Lung microvascular endothelial cell (primary cell): Measurements from ENCODE around the gene WAS. TPM values are rescaled to one million over a fixed set of nuclear protein-coding genes. Genes with fewer than 3 reads are reported as not detected.
A peak's percentile ranks its signal among the peaks of the same experiment; 100 is the strongest.
"Not testable (repeated sequence)": the region's sequence is repeated elsewhere in the genome, so short reads cannot be mapped to it uniquely, and the experiment has no call there.

ENCODE experiments used
- DNase-seq, 2 donors: peaks; one replicate each; pipeline versions ENCODE4 v3.0.0 to v3.0.0-alpha.2; 2010; ENCODE audit warnings: low read depth in 2 of 2
- total RNA-seq: library from RNA; depleted of rRNA; stranded (reverse); fragments of >200 nt; gene quantifications from 2 replicates; pipeline ENCODE4 v1.2.1, GENCODE V29; 2014

The WAS gene
- under 0.01 and 0.22 TPM in 2 replicates for total RNA-seq

DNA sequence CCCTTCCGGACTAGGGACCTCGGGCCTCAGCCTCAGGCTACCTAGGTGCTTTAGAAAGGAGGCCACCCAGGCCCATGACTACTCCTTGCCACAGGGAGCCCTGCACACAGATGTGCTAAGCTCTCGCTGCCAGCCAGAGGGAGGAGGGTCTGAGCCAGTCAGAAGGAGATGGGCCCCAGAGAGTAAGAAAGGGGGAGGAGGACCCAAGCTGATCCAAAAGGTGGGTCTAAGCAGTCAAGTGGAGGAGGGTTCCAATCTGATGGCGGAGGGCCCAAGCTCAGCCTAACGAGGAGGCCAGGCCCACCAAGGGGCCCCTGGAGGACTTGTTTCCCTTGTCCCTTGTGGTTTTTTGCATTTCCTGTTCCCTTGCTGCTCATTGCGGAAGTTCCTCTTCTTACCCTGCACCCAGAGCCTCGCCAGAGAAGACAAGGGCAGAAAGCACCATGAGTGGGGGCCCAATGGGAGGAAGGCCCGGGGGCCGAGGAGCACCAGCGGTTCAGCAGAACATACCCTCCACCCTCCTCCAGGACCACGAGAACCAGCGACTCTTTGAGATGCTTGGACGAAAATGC lies at the start of gene WAS:
WAS (plus strand) TSS at position 389 of the 572 bp plus-strand sequence; CDS start at position 444, 55 bp downstream.
- DNase-seq = no peak

DNA sequence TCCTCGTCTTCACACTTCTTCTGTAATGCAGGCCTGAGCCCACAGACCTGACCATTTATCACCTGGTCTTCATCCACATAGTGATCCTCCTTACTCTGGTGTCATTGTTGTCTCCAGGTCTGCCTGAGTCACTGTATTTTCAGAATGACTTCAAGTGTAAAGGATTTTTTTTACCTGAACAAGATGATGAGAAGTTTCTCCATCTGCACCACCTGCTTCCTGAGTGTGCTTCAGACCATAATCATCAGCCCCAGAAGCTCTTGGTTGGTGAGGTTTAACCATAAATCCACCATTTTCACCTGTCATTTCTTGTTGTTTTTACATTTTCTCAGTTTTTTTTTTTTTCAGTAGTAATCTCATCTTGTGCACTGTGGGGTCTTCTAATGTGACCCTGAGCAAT lies 47.3 kb upstream of the WAS start:
- no peak for DNase-seq

DNA sequence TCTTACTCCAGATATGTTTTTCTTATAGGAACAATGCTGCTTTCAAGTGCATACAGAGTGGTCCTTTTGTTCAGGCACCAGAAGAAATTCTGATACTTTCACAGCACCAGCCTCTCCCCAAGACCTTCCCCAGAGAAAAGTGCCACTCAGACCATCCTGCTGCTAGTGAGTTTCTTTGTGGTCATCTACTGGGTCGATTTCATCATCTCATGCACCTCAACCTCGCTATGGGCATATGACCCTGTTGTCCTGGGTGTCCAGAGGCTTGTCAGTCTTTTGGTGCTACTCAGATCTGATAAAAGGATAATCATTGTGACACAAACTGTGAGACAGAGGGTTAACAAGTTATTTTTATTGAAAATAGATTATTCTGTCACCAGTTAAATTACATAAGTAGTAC lies 46.8 kb upstream of the WAS start:
- DNase-seq = no peak

DNA sequence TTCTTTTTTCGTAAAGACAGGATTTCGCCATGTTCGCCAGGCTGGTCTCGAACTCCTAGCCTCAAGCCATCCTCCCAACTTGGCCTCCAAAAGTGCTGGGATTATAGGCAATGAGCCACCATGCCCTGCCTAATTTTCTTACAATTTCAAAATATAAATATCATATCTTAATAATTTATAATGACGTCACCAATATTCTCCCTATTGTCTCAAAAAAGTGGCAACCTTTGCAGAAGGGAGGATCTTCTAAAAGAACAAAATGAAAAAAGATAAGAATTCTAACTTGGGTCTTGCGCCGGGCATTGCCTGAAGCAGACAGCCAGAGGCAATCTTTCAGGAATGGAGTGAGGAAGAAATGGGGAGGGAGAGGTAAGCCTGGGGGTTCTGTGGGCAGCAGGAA lies 37.9 kb upstream of the WAS start:
- DNase-seq = no peak

DNA sequence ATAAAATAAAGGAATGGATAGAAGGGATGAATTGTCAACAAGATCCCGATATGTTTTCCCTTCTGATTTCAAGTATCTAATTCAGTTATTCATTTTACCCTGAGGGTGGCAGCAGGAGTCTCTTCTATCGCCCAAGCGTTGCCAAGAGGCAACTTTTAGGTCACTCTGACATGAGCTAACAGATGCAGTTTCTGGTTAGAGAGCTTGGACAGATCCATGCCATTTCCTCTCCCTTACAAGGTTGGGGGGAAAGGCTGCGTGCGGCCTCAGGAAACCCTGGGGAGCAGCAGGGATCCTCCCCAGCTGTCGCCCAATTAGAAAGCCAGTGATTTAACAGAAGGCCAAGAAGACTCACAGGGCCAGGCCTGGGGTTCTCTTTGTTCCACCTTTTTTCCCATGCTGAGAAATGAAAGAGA lies 35.3 kb upstream of the WAS start:
- peak; percentile 56 to 59 for DNase-seq

DNA sequence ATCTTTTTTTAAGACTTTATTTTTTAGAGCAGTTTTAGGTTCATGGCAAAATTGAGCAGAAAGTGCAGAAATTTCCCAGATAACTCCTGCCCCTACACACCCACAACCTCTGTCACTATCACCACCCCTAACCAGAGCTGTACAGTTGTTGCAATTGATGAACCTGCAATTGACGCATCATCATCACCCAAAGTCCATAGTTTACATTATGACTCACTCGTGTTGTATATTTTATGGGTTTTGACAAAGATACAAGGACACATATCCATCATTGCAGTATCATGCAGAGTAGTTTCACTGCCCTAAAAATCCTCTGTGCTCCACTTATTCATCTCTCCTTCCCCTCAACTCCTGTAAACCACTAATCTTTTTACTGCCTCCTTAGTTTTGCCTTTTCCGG lies 34.5 kb upstream of the WAS start:
- no peak for DNase-seq

DNA sequence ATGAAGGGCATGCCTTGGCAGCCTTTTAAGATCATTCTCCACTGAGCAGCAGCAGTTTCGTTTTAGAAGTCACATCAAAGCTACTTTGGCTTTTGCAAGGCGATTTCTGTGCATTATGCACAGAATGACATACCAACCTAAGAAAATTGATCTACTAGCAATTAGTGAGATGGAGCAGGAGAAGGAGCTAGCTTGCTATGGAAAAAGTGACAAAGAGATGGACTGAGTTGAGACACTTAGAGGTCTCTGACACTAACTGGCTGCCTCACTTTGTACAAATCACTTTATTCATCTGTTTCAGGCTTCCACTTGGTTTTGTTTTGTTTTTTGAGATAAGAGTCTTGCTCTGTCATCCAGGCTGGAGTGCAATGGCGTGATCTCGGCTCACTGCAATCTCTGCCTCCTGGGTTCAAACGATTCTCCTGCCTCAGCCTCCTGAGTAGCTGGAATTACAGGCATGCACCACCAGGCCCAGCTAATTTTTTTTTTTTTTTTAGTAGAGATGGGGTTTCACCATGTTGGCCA lies 31.5 kb upstream of the WAS start:
- DNase-seq = not testable (repeated sequence)

DNA sequence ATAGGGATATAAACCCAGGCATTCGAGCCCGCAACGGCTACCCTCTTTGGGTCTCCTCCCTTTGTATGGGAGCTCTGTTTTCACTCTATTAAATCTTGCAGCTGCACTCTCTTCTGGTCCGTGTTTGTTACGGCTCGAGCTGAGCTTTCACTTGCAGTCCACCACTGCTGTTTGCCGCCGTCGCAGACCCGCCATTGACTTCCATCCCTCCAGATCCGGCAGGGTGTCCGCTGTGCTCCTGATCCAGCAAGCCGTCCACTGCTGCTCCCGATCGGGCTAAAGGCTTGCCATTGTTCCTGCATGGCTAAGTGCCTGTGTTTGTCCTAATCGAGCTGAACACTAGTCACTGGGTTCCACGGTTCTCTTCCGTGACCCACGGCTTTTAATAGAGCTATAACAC lies 28.9 kb upstream of the WAS start:
- DNase-seq = not testable (repeated sequence)

DNA sequence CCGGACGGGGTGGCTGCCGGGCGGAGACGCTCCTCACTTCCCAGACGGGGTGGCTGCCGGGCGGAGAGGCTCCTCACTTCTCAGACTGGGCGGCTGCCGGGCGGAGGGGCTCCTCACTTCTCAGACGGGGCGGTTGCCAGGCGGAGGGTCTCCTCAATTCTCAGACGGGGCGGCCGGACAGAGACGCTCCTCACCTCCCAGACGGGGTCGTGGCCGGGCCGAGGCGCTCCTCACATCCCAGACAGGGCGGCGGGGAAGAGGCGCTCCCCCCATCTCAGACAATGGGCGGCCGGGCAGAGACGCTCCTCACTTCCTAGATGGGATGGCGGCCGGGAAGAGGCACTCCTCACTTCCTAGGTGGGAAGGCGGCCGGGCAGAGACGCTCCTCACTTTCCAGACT lies 23.9 kb upstream of the WAS start:
- DNase-seq = not testable (repeated sequence)

DNA sequence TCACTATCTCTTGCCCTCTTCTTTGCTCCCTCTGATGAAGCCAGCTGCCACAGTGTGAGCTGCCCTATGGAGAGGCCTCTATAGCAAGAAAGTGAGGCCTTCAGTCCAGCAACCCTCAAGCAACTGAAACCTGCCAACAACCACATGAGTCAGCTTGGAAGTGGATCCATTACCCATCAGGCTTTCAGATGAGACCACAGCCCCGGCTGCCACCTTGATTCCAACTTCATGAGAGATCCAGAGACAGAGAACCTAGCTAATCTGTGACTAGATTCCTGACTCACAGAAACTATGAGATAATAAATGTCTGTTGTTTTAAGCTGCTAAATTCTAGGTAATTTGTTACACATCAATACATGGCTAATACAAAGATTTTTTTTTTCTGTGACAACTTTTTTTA lies 20.4 kb upstream of the WAS start:
- no peak for DNase-seq

DNA sequence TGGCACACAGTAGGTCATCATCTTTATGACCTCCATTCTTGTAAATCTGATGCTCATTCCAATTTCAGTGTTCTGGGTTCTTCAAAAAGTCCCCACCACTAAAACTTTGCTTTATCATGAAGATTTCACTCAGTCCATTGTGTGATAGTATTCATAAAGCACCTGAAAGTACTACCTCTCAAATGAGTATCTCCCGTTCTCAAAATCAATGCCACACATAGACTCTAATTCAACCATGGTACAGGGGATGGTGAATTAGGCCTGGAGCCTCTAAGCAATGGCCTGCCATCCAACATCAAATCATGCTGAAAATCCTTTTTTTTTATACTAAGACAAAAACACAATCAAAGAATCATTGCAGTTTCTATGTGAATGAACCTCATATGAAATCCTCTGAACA lies 19.4 kb upstream of the WAS start:
- no peak for DNase-seq

DNA sequence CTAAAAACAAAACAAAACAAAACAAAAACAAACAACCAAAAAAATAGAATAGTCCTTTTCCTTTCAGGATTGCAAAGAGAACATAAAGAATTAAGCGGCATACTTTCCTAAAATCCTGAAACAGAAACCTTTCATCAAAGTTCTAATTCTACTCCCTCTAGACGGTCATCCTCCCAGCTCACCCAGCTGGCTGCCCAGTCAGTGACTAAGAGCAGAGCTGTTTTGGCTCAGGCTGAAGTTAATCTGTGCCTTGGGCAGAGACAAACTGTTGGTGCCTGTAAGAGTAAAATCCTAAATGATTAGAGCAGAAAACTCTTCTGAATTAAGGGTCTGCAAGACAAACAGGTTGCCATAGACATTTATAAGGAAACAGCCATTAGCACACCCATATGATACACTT lies 17.6 kb upstream of the WAS start:
- DNase-seq = no peak

DNA sequence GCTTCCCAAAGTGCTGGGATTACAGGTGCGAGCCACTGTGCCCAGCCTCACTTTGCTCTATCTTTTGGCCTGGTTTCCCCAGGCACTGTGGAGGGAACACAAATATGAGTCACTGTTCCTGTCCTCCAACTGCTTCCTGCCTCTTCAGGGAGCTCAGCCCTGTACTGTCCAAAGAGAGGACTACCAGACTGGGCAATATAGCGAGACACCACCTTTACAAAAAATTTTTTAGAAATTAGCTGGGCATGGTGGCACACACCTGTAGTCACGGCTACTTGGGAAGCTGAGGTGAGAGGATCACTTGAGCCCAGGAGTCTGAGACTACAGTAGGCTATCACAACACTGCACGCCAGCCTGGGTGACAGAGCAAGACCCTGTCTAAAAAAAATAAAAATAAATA lies 16.9 kb upstream of the WAS start:
- no peak for DNase-seq

DNA sequence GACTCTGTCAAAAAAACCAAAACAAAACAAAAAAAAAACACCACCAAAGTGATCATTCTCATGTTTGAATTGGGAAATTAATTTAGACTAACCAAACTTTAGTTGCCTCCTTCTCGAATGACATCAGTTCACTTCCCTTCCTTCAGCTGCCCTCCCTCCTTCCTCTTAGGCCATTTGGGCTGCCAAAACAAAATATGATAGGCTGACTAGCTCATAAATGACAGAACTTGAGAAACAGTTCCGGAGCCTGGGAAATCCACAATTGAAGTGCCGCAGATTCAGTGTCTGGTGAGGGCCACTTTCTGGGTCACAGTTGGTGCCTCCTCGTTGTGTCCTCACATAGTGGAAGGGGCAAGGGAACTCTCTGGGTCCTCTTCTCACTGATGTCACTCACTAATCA lies 16.1 kb upstream of the WAS start:
- no peak for DNase-seq

DNA sequence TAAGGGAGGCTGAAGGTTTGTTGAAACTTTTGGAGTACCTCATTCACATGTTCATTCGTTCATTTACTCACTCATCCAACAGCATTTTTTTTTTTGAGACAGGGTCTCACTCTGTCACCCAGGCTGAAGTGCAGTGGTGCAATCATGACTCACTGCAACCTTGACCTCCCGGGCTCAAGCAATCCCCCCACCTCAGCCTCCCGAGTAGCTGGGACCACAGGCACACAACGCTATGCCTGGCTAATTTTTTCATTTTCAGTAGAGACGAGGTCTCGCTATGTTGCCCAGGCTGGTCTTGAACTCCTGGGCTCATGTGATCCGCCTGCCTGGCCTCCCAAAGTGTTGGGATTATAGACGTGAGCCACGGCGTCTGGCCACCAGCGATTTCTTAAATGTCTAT lies 15.4 kb upstream of the WAS start:
- DNase-seq = not testable (repeated sequence)

DNA sequence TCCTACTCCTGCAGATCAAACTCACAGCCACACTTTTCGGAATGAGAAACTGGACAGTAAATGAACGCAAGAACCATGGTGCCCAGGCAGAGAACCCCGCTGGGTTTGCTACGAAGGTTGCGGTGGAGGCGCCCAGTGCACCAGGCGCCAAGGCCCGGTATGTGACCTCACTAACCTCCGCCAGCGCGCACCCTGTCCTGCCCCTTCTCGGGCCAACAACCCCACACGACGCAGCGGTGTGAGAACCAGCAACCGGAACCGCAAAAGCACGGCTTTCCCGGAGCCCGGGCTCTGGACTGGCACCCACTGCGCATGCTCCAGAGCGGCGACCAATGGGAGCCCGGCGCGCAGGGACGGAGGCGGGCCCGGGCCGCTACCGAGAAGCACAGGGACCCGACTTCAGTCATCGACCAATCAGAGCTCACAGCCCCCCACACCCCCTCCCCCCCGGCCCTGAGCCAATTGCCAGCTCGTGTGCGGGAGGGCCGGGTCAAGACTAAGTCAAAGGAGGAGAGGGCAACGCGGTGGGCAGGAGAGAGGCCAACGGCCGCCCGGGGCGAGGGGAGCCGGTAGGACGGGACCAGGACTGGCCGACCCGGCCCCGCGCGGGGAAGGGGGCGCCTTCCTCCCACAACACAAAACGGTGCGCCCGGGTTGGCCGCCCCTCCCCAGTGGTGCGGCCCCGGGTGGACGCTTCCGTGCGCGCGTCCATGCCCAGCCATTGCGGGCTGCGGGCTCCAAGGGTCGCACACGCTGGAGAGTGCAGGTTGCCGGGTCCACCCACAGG lies 7.3 kb upstream of the WAS start:
- DNase-seq = peak; percentile 90 to 91

DNA sequence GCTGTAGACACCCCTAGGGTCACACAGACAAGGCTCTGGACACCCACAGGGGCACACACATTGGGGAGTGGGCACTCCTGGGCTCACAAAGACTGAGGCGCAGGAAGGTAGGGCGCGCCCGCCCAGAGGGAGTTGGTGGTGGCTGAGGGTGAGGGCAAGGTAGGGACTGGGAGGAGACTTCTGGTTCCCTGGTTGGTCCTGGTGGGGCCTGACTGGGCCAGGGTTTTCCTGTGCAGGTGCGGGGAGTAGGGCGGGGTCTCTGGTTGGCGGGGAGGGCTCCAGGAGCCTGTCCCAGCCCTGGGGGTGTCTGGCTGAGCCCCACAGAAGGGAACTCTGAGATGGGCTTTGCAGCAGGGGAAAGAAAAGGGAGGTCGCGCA lies 6.7 kb upstream of the WAS start:
- peak in 1 of 2 donors; percentile 9 for DNase-seq

DNA sequence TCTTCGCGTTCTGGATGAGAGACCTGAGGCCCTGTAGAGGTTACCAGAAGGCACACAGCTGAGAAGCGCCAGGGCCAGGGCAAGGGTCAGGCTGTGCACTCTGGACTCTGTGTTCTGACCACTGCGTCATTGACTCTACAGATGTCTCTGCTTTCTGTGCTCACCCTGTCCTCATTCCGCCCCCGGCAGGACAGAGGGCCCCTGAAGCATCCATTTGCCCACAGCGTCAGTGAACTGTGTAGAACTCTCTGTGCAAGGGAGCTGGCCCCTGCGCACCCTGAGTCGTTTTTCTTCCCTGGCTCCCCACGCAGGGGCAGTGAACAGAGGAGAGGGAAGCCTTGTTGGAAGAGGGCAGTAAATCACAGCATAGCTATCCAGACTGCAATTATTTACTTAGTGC lies 6.1 kb upstream of the WAS start:
- no peak for DNase-seq

DNA sequence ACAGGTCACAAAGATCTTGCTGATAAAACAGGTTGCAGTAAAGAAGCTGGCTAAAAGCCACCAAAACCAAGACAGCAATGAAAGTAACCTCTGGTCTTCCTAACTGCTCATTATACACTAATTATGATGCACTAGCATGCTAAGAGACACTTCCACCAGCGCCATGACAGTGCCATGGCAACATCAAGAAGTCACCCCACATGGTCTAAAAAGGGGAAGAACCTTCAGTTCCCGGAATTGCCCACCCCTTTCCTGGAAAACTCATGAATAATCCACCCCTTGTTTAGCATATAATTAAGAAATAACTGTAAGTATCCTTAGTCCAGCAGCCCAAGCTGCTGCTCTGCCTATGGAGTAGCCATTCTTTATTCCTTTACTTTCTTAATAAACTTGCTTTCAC lies 3.1 kb upstream of the WAS start:
- not testable (repeated sequence) for DNase-seq

DNA sequence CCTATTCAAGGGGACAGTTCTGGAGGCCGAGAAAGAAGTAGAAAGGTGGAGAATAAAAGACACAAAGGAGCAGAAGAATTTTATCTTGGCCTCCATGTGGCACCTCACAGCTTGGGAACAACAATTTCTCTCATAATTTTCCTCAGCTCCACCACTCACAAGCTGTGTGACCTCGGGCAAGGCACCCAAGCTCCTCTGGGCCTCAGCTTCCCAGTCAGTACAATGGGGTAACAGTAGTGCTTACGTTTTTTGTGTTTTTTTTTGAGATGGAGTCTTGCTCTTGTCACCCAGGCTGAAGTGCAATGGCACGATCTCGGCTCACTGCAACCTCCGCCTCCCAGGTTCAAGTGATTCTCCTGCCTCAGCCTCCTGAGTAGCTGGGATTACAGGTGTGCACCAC lies 2.7 kb upstream of the WAS start:
- DNase-seq = not testable (repeated sequence)

DNA sequence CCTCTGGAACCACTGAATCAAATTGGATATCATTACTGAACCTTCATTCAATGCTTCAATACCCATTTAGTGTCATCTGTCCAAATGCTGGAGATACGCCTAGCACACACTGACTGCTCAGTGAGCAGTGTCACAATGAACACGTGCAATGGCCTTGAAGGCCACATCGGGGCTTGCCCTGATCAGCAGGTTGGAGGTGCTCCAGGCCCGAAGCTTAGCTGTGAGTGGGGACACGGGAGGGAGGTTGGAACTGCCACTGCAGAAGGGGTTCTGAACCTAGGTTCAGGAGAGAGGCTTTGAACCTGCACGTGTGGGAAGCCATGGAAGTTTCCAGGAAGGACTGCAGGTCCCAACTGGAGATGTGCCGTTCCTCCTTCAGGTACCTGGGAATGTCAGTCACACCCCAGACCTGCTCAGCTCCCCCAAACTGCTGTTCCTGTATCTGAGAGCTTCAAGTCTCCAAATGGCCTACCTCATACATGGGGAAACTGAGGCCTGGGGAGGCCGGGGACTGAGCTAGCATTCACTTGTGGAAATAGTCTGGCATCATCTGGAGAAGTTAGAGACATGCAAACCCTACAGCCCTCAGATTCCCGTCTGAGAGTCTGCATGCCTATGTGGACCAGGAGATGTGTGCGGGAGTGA lies 1.9 kb upstream of the WAS start:
- DNase-seq = no peak

DNA sequence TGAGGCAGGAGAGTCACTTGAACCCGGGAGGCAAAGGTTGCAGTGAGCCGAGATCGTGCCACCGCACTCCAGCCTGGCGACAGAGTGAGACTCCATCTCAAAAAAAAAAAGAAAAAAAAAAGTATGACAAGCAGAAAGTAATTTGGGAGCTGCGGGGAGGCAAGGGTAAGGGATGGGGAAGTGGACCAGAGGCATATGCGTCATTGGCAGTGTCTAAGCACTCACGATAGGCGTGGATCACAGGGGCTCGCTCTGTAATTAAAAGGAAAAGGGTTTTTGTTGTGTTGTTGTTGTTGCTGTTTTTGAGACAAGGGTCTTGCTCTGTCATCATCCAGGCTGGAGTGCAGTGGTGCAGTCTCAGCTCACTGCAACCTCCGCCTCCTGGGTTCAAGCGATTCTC lies 804 bp upstream of the WAS start:
- not testable (repeated sequence) for DNase-seq

DNA sequence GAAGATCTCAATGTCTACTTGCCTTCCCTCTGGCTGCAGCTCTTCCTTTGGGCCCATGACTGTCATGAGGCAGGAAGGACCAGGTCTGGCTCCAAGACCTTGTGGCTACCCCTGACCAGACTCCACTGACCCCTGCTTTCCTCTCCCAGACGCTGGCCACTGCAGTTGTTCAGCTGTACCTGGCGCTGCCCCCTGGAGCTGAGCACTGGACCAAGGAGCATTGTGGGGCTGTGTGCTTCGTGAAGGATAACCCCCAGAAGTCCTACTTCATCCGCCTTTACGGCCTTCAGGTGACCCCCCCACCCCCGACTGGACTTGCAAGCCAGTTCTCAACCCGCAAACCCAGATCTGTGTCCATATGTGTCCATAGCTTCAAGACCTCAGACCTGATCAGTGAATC lies 535 bp downstream of the WAS start:
- no peak for DNase-seq
